ENCODE results near the gene USF2.
A peak's percentile ranks its signal among the peaks of the same experiment; 100 is the strongest.
"Not testable (repeated sequence)": the region's sequence is repeated elsewhere in the genome, so short reads cannot be mapped to it uniquely, and the experiment has no call there.

Gene USF2, protein sequence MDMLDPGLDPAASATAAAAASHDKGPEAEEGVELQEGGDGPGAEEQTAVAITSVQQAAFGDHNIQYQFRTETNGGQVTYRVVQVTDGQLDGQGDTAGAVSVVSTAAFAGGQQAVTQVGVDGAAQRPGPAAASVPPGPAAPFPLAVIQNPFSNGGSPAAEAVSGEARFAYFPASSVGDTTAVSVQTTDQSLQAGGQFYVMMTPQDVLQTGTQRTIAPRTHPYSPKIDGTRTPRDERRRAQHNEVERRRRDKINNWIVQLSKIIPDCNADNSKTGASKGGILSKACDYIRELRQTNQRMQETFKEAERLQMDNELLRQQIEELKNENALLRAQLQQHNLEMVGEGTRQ

DNA sequence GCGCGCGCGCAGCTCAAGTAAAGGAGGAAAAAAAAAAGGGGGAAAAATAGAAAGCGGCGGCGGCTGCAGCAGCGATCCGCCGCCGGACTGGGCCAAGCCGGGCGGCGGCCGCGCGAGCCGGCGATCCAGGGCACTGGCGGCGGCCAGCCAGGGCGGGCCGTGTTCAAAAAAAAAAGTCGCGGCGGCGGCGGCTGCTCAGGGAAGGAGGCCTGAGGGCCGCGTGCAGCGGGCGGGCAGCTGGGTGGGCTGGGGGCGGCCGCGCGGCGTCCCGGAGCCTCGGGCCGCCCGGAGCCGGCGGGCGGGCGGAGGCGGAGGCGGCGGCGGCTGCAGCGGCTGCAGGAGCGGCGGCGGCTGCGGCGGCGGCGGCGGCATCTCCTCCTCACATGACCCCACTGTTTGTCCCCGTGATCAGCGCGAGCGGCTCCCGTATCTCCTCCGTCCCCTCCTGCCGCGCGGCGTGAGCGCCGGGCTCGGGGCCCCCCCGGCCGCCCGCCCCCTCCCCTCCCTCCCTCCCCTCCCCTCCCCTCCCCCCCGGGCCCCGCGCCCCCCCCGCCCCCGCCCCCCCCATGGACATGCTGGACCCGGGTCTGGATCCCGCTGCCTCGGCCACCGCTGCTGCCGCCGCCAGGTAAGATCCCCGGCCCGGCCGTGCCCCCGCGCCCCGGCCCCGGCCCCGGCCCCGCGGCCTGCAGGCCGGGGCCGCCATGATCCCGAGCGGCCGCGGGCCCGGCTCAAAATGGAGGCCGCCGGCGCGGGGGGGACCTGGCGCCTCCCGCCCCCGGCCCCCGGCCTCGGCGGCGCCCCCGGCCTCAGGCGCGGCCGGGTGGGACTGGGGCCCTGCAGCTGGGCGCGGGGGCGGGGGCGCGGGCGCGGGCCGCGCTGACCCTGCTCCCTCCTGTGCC, at the start of gene USF2:
Gene USF2, plus strand, starts transcription at position 427 of the 902 bp plus-strand sequence. Its CDS starts 140 bp downstream, at position 567.
- peak; percentile 42 to 43 for DNase-seq

DNA sequence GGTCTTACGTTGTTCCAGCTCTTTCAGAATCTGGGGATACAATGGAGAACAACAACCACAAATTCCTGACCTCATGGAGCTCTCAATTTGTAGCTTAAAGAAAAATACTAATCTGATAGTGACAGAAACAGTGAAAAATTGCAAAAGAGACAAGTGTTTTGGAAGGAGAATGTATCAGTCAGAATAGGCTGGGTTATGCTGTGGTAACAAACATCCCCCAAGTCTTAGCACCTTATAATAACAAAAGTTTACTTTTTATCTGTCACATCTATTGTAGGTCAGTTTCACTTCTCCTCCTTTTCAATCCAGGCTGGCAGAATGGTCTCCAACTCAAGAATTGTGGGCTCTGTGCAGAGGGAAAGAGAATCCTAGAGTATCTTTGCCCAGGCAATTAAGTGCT, 49.8 kb upstream of the USF2 start:
- no peak for DNase-seq

DNA sequence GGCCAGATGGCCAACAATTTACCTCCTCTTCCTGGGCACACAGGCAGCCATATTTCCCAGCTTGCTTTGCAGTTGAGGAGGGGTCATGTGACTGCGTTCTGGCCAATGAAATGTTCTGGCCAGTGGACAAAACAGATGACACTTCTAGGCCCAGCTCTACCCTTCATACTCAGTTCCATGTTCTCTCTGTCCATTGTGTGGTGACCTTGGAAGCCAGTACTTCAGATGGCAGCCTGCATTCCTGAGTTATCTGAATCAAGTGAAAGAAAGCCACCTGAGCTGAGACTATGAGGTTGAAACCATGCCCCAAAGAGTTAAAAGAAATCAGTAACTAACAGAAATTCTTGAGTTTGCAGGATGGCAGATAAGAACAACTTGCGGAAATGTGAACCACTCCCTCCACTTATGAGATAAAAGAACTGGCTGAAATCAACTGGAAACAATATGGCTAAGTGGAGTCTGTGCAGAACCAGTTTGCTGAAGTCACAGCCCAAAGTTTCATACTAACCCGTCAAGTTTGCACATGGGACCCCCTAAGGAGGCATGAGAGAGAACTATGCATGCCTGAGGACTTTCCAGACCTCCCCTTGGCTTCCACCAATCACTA, 48.3 kb upstream of the USF2 start:
- DNase-seq: no peak

DNA sequence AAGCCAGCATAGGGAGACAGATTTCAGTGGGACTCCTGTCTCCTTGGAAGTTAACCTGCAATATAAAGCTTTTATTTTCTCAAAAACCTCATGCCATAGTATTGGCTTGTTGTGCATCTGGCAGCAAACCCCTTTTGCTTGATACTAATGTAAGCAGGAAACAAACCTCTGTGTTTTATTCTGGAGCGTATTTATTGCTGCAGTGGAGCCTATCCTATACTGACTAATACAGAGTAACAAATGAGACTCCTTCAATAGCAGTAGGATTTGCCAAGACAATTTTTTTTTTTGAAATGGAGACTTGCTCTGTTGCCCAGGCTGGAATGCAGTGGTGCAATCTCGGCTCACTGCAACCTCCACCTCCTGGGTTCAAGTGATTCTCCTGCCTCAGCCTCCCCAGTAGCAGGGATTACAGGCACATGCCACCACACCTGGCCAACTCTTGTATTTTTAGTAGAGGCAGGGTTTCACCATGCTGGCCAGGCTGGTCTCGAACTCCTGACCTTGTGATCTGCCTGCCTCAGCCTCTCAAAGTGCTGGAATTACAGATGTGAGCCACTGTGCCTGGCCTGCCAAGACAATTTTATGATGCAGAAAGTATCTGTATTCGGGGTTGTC, 47.7 kb upstream of the USF2 start:
- not testable (repeated sequence) for DNase-seq

DNA sequence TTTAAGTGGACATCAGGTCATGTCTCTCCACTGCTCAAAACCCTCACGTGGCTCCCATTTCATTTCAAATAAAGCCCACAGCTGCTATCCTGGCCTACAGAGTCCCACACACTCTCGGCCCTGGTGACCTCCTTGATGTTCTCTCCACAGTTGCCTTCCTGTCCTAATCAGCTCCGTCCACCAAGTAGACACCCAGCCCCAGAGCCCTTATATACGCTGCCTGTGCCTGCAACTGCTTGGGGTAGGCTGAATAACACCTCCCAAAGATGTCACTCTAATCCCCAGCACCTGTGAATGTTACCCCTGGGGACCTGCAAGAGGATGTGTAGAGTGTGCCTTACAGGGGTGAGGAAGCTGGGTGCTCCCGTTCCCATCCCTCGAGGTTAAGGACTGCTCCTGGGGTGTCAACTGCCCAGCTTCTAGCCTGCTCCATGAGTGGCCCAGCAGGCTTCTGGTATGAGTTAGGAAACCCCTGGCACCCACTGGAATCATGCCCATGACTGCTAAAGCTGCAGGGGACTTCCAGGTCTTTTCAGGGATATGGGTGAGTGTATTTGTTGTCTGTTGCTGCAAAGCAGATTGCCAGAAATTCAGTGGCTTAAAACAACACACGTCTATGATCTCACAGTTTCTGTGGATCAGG, 46.3 kb upstream of the USF2 start:
- DNase-seq: no peak

DNA sequence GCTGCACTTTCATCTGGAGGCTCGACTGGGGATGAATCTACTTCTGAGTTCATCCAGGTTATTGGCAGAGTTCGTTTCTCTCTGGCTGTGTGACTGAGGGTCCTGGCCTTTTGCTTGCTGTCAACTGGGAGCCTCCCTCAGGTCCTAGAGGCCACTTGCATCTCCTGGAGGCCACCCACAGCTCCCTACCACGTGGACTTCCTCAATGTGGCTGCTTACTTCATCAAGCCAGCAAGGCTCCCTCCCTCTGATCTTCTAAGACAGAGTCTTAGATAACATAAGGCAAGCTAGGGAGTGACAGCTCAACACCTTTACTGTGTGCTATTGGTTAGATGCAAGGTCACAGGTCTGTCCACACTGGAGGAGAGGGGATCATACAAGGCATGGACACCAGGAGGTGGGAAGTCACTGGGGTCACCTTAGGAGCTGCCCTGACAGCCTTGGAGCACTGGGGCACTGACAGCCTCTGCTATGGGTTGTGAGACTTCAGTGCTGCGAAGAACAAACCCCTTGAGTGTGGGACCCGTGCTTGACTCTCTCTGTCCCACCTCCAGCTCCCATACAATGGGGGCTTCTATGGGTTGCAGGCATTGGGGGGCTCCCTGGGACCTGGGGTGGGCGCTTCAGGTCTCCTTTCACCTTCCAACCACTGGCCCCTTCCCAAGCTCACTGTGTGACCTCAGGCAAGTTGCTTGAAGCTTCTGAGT, 45.5 kb upstream of the USF2 start:
- no peak for DNase-seq

DNA sequence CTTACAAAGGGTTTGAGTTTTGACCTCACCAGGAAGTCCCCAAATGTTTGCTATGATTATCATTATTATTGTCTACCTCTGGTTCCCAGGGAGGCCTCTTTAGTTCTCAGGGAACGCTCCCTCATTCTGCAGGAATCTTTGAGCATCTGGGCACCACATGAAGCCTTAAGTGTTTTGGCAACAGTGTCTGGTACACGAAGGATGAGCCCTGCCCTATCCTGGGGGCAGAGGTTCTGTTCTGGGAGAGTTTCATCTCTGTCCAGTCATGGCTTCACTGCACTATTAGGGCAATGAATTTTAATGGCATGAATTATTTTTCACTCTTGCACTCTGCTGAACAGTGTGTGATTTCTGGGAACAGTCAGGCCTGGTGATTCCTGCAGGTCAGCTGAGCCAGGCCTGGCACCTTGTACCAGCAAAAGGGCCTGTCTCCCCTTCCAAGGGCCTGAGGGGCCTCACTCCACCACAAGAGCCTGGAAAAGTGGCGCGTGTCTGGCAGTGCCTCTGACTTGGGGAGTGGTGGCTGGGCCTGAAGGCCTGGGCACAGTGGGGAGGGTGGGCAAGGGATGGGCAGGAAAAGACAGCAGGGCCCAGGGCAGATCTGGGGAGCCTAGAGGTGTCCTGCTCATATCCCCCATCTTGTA, 44.8 kb upstream of the USF2 start:
- DNase-seq: no peak

DNA sequence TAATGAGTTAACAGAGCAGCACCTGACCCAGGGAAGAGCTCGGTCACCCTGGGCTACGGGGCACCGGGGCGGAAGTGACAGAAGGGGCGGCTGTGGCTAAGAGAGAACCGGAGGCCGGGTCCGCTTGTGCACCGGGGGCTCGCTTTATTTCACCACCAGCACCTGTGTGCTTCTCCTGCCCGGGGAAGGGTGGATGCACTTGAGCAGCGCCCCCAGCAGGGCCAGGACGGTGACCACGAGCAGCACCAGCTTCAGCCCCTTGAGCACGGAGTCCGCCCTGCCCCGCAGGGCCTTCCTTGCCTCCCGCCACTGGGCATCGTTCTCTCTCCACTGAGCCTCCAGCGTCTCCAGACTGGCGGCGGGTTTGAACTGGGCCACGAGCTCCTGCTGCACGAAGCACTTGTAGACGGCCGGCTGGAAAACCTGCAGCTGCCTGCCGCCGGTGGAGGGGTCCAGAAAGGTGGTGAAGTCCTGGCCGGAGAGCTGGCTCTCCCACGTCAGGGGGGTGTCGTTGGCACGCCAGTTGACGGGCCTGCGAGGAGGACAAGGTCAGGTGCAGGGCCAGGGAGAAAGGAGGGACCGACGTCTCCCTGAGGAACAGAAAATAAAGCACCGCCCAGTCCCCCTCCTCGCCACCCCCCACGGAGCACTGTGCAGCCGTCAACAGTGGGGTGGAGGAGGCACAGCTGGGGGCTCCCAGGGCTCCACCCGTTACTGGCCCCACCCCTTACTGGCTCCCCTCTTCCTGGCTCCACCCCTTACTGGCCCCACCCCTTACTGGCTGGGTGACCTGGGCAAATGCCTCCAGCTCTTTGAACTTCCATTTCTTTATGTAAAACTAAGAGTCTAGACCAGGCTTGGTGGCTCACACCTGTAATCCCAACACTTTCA, 43.8 kb upstream of the USF2 start:
- no peak for DNase-seq

DNA sequence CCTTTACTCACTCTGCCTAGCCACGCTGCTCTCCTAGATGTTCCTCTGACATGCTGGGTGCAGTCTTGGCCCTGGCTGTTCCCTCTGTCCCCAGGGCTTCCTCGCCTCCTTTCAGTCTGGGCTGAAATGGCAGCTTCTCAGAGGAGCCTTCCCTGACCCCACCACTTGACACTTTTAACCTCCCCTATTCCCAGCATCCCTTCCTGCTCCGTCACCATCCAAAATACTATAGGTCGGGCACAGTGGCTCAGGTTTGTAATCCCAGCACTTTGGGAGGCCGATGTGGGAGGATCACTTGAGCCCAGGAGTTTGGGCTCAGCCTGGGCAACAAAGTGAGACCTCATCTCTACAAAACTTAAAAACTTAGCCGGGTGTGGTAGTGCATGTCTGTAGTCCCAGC, 42.8 kb upstream of the USF2 start:
- DNase-seq: no peak

DNA sequence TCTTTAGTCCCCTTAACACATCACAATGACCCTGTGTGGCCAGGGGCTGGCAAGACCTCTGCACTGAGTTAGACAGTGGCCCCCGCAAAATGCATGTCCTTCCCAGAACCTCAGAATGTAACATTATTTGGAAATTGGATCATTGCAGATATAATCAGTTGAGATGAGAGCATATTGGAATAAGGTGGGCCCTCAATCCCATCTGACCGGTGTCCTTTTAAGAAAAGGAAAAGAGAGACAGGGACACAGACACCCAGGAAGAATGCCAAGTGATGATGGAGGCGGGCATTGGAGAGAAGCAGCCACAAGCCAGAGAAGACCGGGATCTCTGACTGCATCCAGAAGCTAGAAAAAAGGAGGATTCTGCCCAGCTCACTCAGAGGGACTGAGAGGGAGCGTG, 42.0 kb upstream of the USF2 start:
- DNase-seq: no peak

DNA sequence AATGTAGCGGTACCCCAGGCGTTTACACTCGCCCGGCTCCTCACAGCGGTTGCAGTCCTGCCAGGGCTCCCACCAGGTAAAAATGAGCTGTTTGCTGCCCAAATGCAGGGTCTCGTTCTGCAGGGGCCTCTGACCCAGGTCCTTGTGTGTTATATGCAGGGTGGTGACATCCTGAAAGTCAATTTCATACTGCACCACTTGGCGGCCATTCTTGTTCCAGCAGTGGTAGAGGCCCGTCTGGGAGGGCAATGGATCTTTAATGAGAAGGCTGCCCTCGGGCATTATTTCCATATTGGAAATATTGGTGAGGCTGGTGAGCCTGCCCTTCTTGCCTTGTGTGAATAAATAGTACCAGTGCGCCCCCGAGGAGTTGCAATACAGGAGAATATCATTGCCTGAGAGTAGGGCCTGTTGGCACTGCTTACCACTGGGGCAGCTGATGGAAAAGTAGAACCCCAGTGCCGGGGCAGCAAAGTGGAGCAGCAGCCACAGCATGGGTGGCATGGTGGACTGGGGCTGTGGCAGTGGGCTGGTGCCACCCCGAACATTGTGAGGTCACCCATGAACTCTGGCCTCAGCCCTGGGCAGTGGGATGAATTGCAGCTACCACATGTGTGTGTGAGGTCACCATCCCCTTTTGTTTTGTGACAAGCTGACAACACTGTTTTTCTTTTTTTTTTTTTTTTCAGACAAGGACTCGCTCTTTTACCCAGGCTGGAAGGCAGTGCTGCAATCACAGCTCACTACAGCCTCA, 40.4 kb upstream of the USF2 start, which contains the start of gene FAM187B:
Gene FAM187B, minus strand, starts transcription at position 563 of the 754 bp plus-strand sequence. Its CDS starts 59 bp downstream, at position 504.
- no peak for DNase-seq

DNA sequence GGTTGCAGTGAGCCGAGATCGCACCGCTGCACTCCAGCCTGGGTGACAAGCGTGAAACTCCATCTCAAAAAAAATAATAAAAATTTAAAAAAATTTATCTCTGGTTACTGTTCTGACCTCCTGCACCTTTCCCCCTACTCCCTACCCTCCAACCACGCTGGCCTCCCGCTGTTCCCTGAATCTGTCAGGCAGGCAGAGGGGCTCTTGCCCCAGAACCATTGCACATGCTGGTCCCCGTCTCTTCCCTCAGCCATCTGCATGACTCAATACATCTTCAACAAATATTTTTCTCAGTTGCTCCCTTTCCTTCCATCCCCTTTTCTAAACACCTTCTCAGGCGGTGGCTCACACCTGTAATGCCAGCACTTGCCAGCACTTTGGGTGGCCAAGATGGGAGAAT, 39.2 kb upstream of the USF2 start:
- no peak for DNase-seq

DNA sequence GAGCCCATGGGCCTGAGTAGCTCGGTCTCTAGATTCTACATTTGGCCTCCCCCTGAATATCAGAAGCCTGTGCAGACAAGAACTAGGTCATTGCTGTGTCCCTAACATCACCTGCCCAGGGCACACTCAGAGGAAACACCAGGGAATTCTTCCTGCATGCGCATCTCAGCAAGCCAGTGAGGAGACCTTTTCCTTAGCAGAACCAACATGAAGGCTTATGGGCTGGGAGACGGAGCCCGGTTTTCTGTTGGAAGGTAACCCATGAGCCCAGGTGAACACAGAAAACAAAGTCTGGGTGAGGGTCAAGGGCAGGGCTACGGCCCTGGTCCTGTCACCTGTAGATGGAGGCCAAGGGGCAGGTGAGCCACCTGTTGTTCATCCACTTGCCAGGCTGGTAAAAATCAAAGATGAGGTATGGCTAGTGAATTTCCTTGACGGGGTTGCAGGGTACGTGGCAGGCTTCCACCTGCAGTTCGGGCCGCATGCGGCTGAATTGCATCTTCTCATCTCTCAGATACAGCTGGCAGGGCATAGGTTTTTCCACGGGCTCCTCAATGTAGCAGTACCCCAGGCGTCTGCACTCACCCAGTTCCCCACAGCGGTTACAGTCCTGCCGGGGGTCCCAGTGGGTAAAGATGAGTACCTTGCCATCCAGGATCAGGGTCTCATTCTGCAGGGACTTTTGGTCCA, 36.7 kb upstream of the USF2 start:
- DNase-seq: no peak

DNA sequence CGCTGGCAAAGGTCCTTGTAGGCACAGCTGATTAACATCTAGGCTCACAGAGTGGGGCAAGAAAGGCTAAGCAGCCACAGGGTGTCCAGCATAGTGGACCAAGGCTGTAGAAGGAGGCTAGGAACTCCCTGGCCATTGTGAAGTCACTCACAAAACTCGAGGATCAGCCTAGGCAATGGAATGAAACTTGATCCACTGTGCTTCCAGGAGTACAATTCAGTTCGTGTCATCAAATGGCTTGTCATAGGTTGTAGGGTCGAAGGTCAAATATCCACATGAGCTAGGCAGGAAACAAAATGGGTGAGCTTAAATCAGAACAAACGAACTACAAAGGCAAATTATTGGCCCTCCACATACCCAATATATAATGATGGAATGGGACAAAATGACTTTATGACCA, 35.9 kb upstream of the USF2 start:
- no peak for DNase-seq

DNA sequence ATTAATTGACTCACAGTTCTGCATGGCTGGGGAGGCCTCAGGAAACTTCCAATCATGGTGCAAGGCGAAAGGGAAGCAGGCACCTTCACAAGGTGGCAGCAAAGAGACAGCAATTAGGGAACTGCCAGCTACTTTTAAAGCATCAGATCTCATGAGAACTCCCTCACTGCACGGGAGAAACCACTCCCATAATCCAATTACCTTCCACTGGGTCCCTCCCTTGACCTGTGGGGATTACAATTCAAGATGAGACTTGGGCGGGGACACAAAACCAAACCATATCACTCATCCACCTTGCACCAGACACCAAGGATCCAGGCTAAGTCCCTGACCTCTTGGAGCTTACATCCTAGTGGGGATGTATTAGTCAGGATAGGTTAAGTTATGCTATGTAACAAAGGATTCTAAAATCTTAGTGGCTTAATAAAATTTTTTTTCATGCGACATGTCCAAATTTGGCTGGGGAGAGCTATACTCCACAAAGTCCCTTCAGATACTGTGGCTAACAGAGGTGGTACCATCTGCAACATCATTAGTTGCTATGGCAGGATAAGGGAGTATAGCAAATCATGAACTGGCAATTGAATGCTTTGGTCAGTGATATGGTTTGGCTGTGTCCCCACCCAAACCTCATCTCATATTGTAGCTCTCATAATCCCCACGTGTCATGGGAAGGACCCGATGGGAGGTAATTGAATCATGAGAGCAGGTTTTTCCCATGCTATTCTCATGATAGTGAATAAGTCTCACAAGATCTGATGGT, 31.9 kb upstream of the USF2 start:
- no peak for DNase-seq

DNA sequence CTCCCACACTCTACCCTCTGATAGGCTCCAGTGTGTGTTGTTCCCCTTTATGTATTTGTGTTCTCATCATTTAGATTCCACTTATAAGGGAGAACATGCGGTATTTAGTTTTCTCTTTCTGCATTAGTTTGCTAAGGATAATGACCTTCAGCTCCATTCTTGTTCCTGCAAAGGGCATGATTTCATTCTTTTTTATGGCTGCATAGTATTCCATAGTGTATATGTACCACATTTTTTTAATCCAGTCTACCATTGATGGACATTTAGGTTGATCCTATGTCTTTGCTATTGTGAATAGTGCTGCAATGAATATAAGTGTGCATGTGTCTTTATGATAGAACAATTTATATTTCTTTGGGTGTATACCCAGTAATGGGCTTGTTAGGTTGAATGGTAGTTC, 29.2 kb upstream of the USF2 start:
- DNase-seq: not testable (repeated sequence)

DNA sequence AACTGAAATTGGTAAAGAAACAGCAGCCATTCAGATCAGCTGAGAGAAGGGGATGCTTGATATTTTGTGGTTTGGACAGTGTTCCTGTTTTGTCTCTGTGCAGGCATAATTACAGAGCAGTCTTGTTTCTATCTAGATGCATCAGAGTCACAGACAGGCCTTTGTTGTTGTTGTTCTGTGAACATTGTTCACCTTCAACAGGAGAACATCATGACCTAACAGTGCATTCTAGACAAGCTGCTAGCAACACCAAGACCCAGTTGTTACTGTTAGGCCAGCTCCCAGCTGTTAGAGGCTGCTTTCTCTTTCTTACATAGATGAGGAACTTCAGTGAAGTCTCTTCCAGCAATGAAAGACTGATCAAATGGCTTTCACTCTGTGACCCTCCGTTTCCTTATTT, 28.4 kb upstream of the USF2 start:
- DNase-seq: no peak

DNA sequence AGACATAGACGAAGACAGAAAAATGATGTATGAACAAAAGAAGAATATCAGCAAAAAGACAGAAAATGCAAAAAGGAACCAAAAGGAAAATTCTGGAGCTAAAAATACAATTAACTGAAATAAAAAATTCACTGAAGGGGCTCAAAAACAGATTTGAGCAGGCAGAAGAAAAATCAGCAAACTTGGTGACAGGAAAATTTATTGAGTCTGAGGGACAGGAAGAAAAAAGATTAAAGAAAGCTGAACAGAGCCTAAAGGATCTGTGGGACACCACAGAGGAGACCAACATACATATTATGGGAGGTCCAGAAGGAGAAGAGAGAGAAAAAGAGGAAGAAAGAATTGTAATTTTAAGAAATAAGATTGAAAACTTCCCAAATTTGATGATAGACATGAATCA, 27.3 kb upstream of the USF2 start:
- DNase-seq: no peak
